GM19438 (cell line): Measurements from ENCODE around the gene GPR158.

Experiments used
- ATAC-seq: cut with Tn5 transposase; IDR thresholded peaks from one replicate; pipeline ENCODE4 v1.9.1; 2021; ENCODE audit warnings: low read depth; ENCODE audit not compliant: unreplicated experiment

GPR158 gene

GRCh38 chr10:25206693-25207414 is 32.1 kb downstream of the GPR158 start:
- no peak for ATAC-seq

DNA sequence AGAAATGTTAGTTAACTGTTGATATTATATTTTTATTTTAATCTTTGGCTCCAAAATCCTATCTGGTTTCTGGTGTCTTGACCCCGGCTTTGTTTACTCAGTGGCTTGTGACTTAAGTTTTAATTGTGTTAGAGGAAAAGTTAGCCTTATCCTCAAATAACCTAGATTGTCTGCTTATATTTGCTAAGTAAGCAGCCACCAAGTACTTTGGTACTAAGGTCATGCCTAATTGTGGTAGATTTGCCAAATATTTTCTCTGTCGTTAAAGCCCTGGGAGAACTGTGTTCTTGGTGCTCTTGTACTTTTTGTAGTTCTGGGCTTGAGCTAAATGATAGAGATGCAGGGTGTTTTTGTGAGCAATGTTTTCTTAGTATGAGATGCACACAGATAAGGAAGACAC is 34.8 kb downstream of the GPR158 start:
- no peak for ATAC-seq

DNA sequence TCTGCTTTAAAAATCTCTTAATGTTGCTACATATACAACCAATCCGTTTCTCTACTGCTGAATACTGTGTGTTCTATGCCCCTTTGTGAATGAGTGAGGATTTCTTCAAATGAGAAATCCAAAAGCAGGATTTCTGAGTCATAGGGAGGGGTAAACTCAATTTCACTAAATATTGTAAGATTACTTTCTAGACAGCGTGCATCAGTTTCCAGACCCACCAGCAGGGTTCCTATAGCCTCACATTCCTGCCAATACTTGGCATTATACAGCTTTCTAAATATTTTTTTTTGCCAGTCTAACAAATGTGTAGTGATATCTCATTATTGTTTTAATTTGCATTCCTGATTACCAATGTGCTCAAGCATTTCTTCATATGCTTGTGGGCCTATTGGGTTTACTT is 35.5 kb downstream of the GPR158 start:
- ATAC-seq = no peak

DNA sequence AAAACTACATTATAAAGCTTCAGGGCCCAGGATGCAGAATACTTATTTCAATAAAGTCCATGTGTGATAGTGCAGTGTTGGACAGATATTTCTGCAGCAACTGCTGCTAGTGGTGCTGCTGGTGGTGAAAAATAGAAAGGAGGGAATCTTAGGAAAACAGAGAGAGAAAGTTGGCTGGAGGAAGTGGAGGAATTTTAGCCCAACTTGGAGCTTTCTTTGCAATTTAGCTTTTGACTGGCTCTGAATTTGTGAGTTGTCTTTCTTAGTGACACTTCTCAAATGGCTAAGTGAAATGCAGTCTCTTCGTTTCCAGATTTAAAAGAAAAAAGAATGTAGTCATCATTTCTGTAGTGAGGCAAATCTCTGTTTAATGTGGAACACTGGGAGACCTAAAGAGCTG is 45.4 kb downstream of the GPR158 start:
- ATAC-seq = no peak

GRCh38 chr10:25222085-25222660 is 47.4 kb downstream of the GPR158 start:
- no peak for ATAC-seq

DNA sequence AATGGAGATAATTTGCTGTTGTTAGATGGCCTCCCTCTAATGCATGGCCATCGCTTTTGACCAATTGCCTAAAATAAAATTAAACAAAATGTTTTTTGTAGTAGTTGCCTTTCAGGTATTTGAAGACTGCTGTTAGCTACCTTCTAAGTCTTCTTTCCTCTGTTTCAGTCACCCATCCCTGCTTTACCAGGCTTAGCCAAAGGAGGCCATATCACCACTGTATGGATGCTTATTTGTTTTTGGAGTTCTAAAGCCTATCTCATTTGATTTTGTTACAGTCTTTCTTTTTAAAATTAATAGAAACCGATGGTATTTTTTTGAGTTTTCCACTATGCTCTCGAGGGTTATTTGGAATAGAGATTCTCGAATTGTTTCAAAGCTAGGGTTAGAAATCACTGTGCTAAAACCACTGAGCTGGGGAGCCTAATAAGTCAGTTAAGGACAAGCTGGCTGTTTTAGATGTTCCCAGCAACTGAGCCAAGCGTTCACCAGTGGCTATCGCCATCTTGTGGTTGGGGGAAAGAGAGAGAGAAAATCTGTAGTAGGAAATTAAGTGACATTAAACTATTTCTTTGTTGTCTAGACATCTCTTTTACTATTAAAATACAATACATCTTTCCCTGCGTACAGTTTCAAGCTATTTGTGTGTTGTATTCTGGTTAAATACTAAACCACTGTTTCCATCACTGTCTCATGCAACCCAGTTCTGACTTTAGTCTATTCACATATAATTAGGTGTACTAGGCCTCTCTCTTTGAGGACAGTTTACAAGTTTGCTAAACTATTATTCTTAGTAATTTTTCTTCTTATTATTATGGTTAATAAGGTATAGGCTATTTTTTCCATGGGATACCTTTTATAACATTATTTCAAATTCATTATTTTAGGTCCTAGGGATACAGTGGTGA is 52.2 kb downstream of the GPR158 start:
- ATAC-seq = no peak

- ATAC-seq = no peak
Measured at GRCh38 chr10:25231751-25232150, 57.0 kb downstream of the GPR158 start.

GRCh38 chr10:25232204-25232603 is 57.4 kb downstream of the GPR158 start:
- no peak for ATAC-seq

DNA sequence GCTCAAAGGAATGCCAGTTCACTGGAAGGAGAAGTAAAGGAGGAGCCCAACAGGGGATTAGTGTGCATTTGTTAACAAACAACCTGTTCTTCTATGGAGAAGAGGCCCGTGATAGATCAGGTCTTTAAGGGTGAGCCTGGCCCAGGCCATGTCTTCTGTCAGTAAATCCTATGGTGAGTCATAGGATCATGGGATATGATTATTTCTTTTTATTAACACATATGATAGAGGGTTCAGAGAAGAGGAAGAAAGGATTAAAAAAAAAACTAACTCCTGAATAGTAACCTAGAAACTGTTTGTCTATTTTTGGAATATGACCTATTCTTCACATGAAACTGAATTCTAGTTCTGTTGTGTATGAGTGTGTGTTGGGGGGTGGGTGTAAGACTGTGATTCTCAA is 70.4 kb downstream of the GPR158 start:
- ATAC-seq = no peak

- no peak for ATAC-seq
Measured at GRCh38 chr10:25257646-25258045, 82.8 kb downstream of the GPR158 start.

DNA sequence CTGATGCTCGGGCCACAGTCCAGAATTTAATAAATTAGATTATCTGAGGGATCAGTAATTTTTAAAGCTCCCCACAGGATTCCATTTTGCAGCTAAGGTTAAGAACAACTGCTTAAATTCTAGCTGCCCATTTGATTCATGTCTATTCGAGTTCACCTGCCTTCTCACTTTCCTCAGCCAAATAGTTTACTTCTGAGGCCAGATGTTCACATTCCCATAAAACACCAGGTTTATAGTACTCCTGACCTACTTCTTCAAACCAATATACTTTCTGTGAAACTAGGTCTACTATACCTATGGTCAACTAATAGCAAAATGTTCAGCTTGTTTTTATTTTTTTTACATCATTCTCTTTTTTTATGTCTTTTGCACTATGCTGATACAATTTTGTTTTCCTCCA is 86.3 kb downstream of the GPR158 start:
- no peak for ATAC-seq

- ATAC-seq = no peak
Measured at GRCh38 chr10:25261558-25261957, 86.8 kb downstream of the GPR158 start.

GRCh38 chr10:25263931-25264330 is 89.1 kb downstream of the GPR158 start:
- no peak for ATAC-seq

GRCh38 chr10:25278180-25278579 is 103.4 kb downstream of the GPR158 start:
- ATAC-seq = no peak

- ATAC-seq = no peak
Measured at GRCh38 chr10:25280076-25280475, 105.3 kb downstream of the GPR158 start.

DNA sequence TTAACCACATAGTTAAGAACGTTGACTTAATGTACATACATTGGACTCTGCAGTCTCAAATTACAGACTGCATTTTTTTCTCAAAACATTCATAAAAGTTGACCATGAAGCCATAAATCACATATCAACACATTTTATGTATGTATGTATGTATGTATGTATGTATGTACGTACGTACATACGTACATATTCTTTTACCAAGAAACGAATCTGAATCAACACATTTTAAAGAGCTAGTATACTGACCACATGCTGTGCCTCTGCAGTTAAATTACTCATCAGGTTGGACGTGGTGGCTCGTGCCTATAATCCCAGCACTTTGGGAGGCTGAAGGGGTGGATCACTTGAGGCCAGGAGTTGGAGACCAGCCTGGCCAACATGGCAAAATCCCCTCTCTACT is 105.8 kb downstream of the GPR158 start:
- no peak for ATAC-seq

GRCh38 chr10:25285809-25286208 is 111.0 kb downstream of the GPR158 start:
- ATAC-seq = no peak

GRCh38 chr10:25288181-25288580 is 113.4 kb downstream of the GPR158 start:
- ATAC-seq = no peak

DNA sequence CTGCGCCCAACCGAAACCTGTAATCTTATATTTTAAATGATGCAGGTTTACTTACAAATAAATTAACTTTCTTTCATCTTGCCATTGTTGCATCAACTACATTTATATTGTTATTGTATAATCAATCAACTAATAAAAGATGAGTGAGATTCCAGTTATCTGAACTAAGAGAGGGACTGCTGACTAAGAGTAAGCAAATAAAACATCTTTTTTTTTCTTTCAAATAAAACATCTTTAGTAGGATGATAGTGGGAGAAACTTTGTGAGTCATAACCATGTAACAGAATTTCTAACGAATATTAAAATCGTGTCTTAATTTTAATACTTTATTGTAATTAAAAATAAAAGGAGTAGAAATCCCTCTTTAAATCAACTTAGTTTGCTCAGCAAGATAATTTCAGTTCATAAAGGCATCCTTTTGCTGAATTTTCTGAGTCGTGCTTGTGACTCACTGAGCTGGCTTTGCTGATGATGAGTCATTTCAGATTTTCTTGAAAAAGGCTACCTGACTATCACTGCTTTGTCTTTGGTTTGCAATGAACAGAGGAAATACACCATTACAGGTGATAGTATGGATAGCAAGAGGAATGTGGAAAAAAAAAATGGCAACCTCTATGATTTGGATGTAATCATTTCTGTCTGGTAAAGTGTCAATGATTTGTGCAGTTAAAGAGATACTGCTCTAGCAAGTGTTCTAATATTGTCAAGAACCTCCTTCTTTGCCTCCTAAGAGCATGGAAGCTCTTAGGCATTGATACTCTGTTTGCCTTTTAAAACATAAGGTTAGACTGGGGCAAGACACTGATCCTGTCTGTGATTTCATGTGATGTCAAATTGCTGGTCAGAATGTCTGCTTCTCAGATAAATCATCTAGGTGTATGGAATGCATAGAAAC is 119.5 kb downstream of the GPR158 start:
- ATAC-seq = no peak

DNA sequence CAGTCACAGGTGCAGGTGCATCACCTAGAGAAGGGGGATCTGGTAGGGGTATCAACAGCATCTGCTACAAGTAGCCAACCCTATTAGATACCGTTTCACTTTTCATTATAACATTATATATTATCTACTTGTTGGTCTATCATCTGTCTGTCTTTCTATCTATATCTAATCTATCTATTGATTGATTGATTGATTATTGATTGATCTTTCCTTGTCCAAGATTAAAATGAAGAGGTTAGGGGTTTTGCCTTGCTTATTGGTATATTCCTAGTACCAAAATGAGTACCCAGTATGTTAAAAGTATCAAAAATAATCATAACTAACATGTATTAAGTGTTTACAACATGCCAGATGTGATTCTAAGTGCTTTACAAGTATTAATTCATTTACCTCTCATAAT is 121.5 kb downstream of the GPR158 start:
- no peak for ATAC-seq

- ATAC-seq = no peak
Measured at GRCh38 chr10:25297466-25297865, 122.7 kb downstream of the GPR158 start.
